ENCODE measurements around the gene MXRA7.

MXRA7 gene

DNA sequence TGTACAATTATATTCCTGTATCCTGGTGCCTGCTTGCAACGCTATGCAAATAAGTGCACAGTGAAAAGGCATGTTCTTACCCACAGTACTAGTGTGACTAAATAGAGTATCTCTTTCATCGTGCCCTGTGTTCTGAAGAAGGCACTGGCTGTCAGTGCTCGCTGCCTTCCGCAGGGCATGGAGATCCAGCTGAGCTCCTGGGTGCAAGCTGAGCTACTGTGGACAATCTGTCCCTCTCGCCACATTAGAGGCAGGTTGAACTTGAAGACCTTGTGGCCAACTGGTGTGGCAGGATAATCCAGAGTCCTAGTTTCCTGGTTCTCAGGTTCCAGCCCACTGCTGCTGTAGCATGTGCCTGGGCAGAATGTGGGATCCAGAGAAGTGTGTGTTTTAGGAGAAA lies 65.3 kb downstream of the MXRA7 start:
- TF ChIP-seq CEBPB (IDR thresholded peaks at IDR 0.05) (no peak), TAF1 (IDR thresholded peaks at IDR 0.05; ENCODE audit: low read depth) (peak; percentile 22; the same call in 1 of the 2 replicates), MAX (IDR thresholded peaks at IDR 0.05) (peak; percentile 51; the same call in 1 of the 2 replicates), TCF12 (IDR thresholded peaks at IDR 0.05; ENCODE audit: low read depth) (no peak)

- TF ChIP-seq TEAD4 (IDR thresholded peaks at IDR 0.05) (no peak), MAX (IDR thresholded peaks at IDR 0.05) (no peak), EGR1 (IDR thresholded peaks at IDR 0.05) (no peak), RAD21 (IDR thresholded peaks at IDR 0.05; ENCODE audit: low read depth) (no peak), CEBPB (IDR thresholded peaks at IDR 0.05) (no peak), FOXM1 (IDR thresholded peaks at IDR 0.05; ENCODE audit: borderline replicate concordance, low read depth) (no peak), USF1 (IDR thresholded peaks at IDR 0.05) (no peak), ZBTB7A (IDR thresholded peaks at IDR 0.05; ENCODE audit: low read depth) (no peak), CREB1 (IDR thresholded peaks at IDR 0.05; ENCODE audit: low read depth) (no peak), NFIC (IDR thresholded peaks at IDR 0.05) (no peak), EP300 (IDR thresholded peaks at IDR 0.05; ENCODE audit: borderline replicate concordance) (no peak), YY1 (IDR thresholded peaks at IDR 0.05; ENCODE audit: low read depth) (no peak), TAF1 (IDR thresholded peaks at IDR 0.05; ENCODE audit: low read depth) (no peak), TCF12 (IDR thresholded peaks at IDR 0.05; ENCODE audit: low read depth) (no peak), REST (IDR thresholded peaks at IDR 0.05; ENCODE audit: low read depth) (no peak)
Measured at GRCh38 chr17:76644995-76645394, 65.8 kb downstream of the MXRA7 start.

DNA sequence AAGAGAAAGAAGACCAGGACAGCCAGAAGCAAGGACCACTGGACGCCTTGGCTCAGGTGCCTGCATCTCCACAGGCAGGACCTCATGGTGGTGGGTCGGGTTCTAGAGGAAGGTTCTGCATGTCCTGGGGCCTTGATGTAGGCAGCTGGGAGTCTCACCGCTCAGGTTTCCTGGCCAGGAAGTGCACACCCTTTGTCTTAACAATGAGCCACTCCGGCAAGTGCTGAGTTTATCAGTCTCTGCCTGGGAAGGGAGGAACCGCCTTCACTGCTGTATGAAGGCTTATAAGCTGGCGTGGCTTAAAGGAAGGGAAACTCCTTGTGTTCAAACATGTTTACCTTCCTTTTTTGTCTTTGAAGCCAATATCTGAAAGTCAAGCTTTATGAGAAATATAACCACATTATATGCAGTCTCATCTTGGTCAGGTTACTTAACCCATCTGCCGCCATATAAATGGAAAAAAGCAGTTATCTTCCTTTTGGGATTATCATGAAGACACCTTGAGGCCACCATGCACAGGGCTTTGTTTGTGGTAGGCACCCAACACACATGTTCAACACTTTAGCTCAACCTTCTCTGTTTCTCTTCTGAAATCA lies 67.1 kb downstream of the MXRA7 start, which contains the start of gene ST6GALNAC1:
ST6GALNAC1 (minus strand) TSS at position 205 of the 596 bp plus-strand sequence; CDS start at position 86, 119 bp downstream.
- no peak for TF ChIP-seq NFIC (IDR thresholded peaks at IDR 0.05)
- no peak for TF ChIP-seq USF1 (IDR thresholded peaks at IDR 0.05)
- TF ChIP-seq RAD21 (IDR thresholded peaks at IDR 0.05; ENCODE audit: low read depth) = no peak
- peak; percentile 60 for TF ChIP-seq TCF12 (IDR thresholded peaks at IDR 0.05; ENCODE audit: low read depth)
- no peak for TF ChIP-seq ZBTB7A (IDR thresholded peaks at IDR 0.05; ENCODE audit: low read depth)
- no peak for TF ChIP-seq CREB1 (IDR thresholded peaks at IDR 0.05; ENCODE audit: low read depth)
- TF ChIP-seq EP300 (IDR thresholded peaks at IDR 0.05; ENCODE audit: borderline replicate concordance) = peak; percentile 64; the same call in 1 of the 2 replicates
- TF ChIP-seq EGR1 (IDR thresholded peaks at IDR 0.05) = no peak
- TF ChIP-seq FOXM1 (IDR thresholded peaks at IDR 0.05; ENCODE audit: borderline replicate concordance, low read depth) = no peak
- no peak for TF ChIP-seq CEBPB (IDR thresholded peaks at IDR 0.05)
- peak; percentile 84; the same call in 1 of the 2 replicates for TF ChIP-seq MAX (IDR thresholded peaks at IDR 0.05)

DNA sequence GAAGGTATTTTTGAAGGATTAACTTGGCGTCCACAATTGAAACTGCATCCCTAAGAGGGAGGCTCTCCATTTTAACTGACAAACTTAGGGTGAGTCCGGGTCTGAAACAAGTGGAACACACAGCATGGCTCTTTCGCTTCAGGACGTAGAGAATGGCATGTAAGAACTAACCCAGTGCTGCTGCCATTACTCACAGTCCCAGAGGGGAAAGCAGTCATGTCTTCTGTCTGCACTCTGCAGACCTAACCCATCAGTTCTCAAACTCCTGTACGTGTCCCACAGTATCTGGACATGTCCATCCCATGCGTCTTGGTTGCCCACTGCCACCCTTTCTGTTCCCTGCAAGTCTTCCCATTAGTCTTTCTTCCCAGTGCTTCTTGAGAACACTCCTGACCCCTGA lies 67.8 kb downstream of the MXRA7 start:
- TF ChIP-seq CEBPB (IDR thresholded peaks at IDR 0.05) (no peak), REST (IDR thresholded peaks at IDR 0.05; ENCODE audit: low read depth) (no peak), ZBTB7A (IDR thresholded peaks at IDR 0.05; ENCODE audit: low read depth) (no peak)

- no peak for TF ChIP-seq EGR1 (IDR thresholded peaks at IDR 0.05)
- no peak for TF ChIP-seq CREB1 (IDR thresholded peaks at IDR 0.05; ENCODE audit: low read depth)
- no peak for TF ChIP-seq TCF12 (IDR thresholded peaks at IDR 0.05; ENCODE audit: low read depth)
Measured at GRCh38 chr17:76642032-76642561, 68.7 kb downstream of the MXRA7 start.

GRCh38 chr17:76641501-76641900 lies 69.3 kb downstream of the MXRA7 start:
- TF ChIP-seq ZBTB7A (IDR thresholded peaks at IDR 0.05; ENCODE audit: low read depth) (no peak), CEBPB (IDR thresholded peaks at IDR 0.05) (peak; percentile 99), USF1 (IDR thresholded peaks at IDR 0.05) (no peak), REST (IDR thresholded peaks at IDR 0.05; ENCODE audit: low read depth) (no peak), CREB1 (IDR thresholded peaks at IDR 0.05; ENCODE audit: low read depth) (no peak), TAF1 (IDR thresholded peaks at IDR 0.05; ENCODE audit: low read depth) (no peak), MAX (IDR thresholded peaks at IDR 0.05) (peak; percentile 42; the same call in 1 of the 2 replicates), EGR1 (IDR thresholded peaks at IDR 0.05) (no peak), TCF12 (IDR thresholded peaks at IDR 0.05; ENCODE audit: low read depth) (peak; percentile 95), YY1 (IDR thresholded peaks at IDR 0.05; ENCODE audit: low read depth) (0 out of 2 replicates have a peak, but pooled peaks have one; percentile 50), RAD21 (IDR thresholded peaks at IDR 0.05; ENCODE audit: low read depth) (0 out of 2 replicates have a peak, but pooled peaks have one; percentile 4), NFIC (IDR thresholded peaks at IDR 0.05) (peak; percentile 77), TEAD4 (IDR thresholded peaks at IDR 0.05) (peak; percentile 97), EP300 (IDR thresholded peaks at IDR 0.05; ENCODE audit: borderline replicate concordance) (peak; percentile 97), FOXM1 (IDR thresholded peaks at IDR 0.05; ENCODE audit: borderline replicate concordance, low read depth) (peak; percentile 87)

Measured in Ishikawa (cell line).